Ectodermal cell (in vitro differentiated cells): ENCODE results near the gene EMSY.

Experiments used
- H3K27ac ChIP-seq: 2 replicates; pipeline ENCODE4 v1.7.0; 2013; ENCODE audit warnings: mild to moderate bottlenecking, low read depth, low read length; ENCODE audit not compliant: insufficient read depth, poor library complexity, severe bottlenecking
- H3K27me3 ChIP-seq: 2 replicates; pipeline ENCODE4 v1.7.0; 2013; ENCODE audit warnings: mild to moderate bottlenecking, low read length; ENCODE audit not compliant: insufficient read depth, control insufficient read depth, poor library complexity, severe bottlenecking
- H3K36me3 ChIP-seq: one replicate; pipeline ENCODE4 v1.7.0; 2013; ENCODE audit warnings: low read length; ENCODE audit not compliant: control insufficient read depth, insufficient read depth
- H3K4me1 ChIP-seq: one replicate; pipeline ENCODE4 v1.7.0; 2013; ENCODE audit warnings: low read length; ENCODE audit not compliant: control insufficient read depth, insufficient read depth
- H3K4me3 ChIP-seq: 2 replicates; pipeline ENCODE4 v1.7.0; 2013; ENCODE audit warnings: low read depth, low read length, control low read depth; ENCODE audit not compliant: insufficient read depth
- H3K9me3 ChIP-seq: 2 replicates; pipeline ENCODE4 v1.7.0; 2013; ENCODE audit warnings: mild to moderate bottlenecking, low read length, moderate library complexity; ENCODE audit not compliant: control insufficient read depth
- WGBS, 2 experiments: methylation state at CpG; one replicate each; pipeline ENCODE4 v1.1.7; 2013; ENCODE audit warnings: missing lambda C conversion rate in 2 of 2; 5-methylcytosine and 5-hydroxymethylcytosine counted together

Gene EMSY

GRCh38 chr11:76491644-76492043 is 46.8 kb downstream of the EMSY start:
- Histone ChIP-seq H3K36me3 (peaks cover 29% of the 10 kb centered on the region), H3K9me3 (no peaks in the 10 kb centered on the region), H3K27me3 (no peaks in the 10 kb centered on the region), H3K4me1 (no peaks in the 10 kb centered on the region), H3K4me3 (no peak overlapping the region), H3K27ac (no peak overlapping the region)
- 93% methylated on average over 5 of the region's 5 CpGs for WGBS, 2 experiments

GRCh38 chr11:76493040-76493439 is 48.2 kb downstream of the EMSY start:
- Histone ChIP-seq H3K27ac (no peak overlapping the region), H3K4me3 (no peak overlapping the region), H3K4me1 (no peaks in the 10 kb centered on the region), H3K27me3 (no peaks in the 10 kb centered on the region), H3K36me3 (peaks cover 29% of the 10 kb centered on the region), H3K9me3 (no peaks in the 10 kb centered on the region)
- 91 to 92% methylated on average over 12 of the region's 12 CpGs for WGBS, 2 experiments

GRCh38 chr11:76493626-76494539 is 49.1 kb downstream of the EMSY start:
- 94 to 96% methylated on average over 24 to 25 of the region's 25 CpGs for WGBS, 2 experiments
- no peaks in the 10 kb centered on the region for H3K4me1 ChIP-seq
- no peaks in the 10 kb centered on the region for H3K9me3 ChIP-seq
- no peaks in the 10 kb centered on the region for H3K27me3 ChIP-seq
- H3K36me3 ChIP-seq: peaks cover 36% of the 10 kb centered on the region
- H3K27ac ChIP-seq: no peak overlapping the region
- no peak overlapping the region for H3K4me3 ChIP-seq

GRCh38 chr11:76495019-76495418 is 50.2 kb downstream of the EMSY start:
- 87 to 100% methylated on average over 2 of the region's 3 CpGs for WGBS, 2 experiments

GRCh38 chr11:76496174-76496573 is 51.4 kb downstream of the EMSY start:
- Histone ChIP-seq H3K4me1 (no peaks in the 10 kb centered on the region), H3K27ac (no peak overlapping the region), H3K27me3 (no peaks in the 10 kb centered on the region), H3K36me3 (peaks cover 52% of the 10 kb centered on the region), H3K9me3 (peaks cover 3% of the 10 kb centered on the region), H3K4me3 (no peak overlapping the region)
- 89 to 100% methylated on average over 1 of the region's 1 CpG for whole genome bisulfite sequencing, 2 experiments

More at GRCh38 chr11:76495019-76495418, 50.2 kb downstream of the EMSY start:
- H3K4me1 ChIP-seq: no peaks in the 10 kb centered on the region
- H3K4me3 ChIP-seq: no peak overlapping the region
- peaks cover 44% of the 10 kb centered on the region for H3K36me3 ChIP-seq
- no peak overlapping the region for H3K27ac ChIP-seq
- H3K9me3 ChIP-seq: no peaks in the 10 kb centered on the region
- H3K27me3 ChIP-seq: no peaks in the 10 kb centered on the region

GRCh38 chr11:76501526-76502202 is 56.8 kb downstream of the EMSY start:
- H3K36me3 ChIP-seq: peaks cover 37% of the 10 kb centered on the region
- 89 to 93% methylated on average over 4 of the region's 5 CpGs for WGBS, 2 experiments

GRCh38 chr11:76506833-76507232 is 62.0 kb downstream of the EMSY start:
- 96 to 100% methylated on average over 2 of the region's 2 CpGs for WGBS, 2 experiments
- H3K36me3 ChIP-seq: peaks cover 10% of the 10 kb centered on the region
- H3K27ac ChIP-seq: no peak overlapping the region
- H3K4me3 ChIP-seq: no peak overlapping the region
- H3K9me3 ChIP-seq: peaks cover 1% of the 10 kb centered on the region
- H3K27me3 ChIP-seq: no peaks in the 10 kb centered on the region
- peaks cover 5% of the 10 kb centered on the region for H3K4me1 ChIP-seq

More at GRCh38 chr11:76501526-76502202, 56.8 kb downstream of the EMSY start:
- H3K4me1 ChIP-seq: no peaks in the 10 kb centered on the region
- H3K4me3 ChIP-seq: no peak overlapping the region
- no peak overlapping the region for H3K27ac ChIP-seq
- peaks cover 6% of the 10 kb centered on the region for H3K9me3 ChIP-seq
- no peaks in the 10 kb centered on the region for H3K27me3 ChIP-seq

- Histone ChIP-seq H3K27ac (peak overlapping the region; percentile 65), H3K36me3 (peaks cover 4% of the 10 kb centered on the region)
Observed at GRCh38 chr11:76510060-76511047, 65.5 kb downstream of the EMSY start.

GRCh38 chr11:76512851-76513653 is 68.2 kb downstream of the EMSY start:
- Histone ChIP-seq H3K9me3 (no peaks in the 10 kb centered on the region), H3K4me3 (no peak overlapping the region), H3K27me3 (no peaks in the 10 kb centered on the region), H3K27ac (no peak overlapping the region), H3K36me3 (peaks cover under 1% of the 10 kb centered on the region), H3K4me1 (peaks cover 5% of the 10 kb centered on the region)
- WGBS, 2 experiments: 57% methylated on average over 1 of the region's 1 CpG; no CpG with 5 or more reads in 1 of the 2 experiments

More at GRCh38 chr11:76510060-76511047, 65.5 kb downstream of the EMSY start:
- Histone ChIP-seq H3K4me3 (no peak overlapping the region), H3K4me1 (peaks cover 5% of the 10 kb centered on the region), H3K9me3 (no peaks in the 10 kb centered on the region), H3K27me3 (no peaks in the 10 kb centered on the region)
- 69 to 75% methylated on average over 5 of the region's 5 CpGs for WGBS, 2 experiments
